ENCODE results near the gene ECI2. TPM values are rescaled to one million over a fixed set of nuclear protein-coding genes. Genes with fewer than 3 reads are reported as not detected.
A peak's percentile ranks its signal among the peaks of the same experiment; 100 is the strongest.
"Not testable (repeated sequence)": the region's sequence is repeated elsewhere in the genome, so short reads cannot be mapped to it uniquely, and the experiment has no call there.

The ECI2 gene
- total RNA-seq, 1 donor, result 110 TPM

DNA sequence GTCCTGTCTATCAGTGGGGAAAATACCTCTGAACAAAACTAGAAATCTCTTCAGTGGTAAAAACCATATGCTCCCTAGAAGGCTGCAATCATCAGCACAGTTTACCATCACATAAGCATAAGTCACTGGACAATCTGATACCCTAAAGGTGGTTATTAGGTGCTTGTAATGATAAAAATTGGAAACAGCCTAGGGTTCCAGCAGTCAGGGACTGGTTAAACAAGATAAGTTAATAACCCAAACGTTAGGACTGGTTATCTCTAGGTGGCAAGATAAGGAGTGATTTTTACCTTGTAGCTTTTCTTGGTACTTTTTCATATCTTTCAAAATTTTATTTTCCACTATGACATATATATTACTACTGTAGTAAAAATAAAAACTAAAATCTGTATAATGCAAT is 11.0 kb downstream of the ECI2 start:
- no peak for DNase-seq (ENCODE audit: low read depth)
- TF ChIP-seq, protein P1, sequence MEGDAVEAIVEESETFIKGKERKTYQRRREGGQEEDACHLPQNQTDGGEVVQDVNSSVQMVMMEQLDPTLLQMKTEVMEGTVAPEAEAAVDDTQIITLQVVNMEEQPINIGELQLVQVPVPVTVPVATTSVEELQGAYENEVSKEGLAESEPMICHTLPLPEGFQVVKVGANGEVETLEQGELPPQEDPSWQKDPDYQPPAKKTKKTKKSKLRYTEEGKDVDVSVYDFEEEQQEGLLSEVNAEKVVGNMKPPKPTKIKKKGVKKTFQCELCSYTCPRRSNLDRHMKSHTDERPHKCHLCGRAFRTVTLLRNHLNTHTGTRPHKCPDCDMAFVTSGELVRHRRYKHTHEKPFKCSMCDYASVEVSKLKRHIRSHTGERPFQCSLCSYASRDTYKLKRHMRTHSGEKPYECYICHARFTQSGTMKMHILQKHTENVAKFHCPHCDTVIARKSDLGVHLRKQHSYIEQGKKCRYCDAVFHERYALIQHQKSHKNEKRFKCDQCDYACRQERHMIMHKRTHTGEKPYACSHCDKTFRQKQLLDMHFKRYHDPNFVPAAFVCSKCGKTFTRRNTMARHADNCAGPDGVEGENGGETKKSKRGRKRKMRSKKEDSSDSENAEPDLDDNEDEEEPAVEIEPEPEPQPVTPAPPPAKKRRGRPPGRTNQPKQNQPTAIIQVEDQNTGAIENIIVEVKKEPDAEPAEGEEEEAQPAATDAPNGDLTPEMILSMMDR (IDR thresholded peaks at IDR 0.05; ENCODE audit: insufficient read depth, low read length), result no peak
- H3K4me3 ChIP-seq (ENCODE audit: low read depth, low read length), result no peak overlapping the region

DNA sequence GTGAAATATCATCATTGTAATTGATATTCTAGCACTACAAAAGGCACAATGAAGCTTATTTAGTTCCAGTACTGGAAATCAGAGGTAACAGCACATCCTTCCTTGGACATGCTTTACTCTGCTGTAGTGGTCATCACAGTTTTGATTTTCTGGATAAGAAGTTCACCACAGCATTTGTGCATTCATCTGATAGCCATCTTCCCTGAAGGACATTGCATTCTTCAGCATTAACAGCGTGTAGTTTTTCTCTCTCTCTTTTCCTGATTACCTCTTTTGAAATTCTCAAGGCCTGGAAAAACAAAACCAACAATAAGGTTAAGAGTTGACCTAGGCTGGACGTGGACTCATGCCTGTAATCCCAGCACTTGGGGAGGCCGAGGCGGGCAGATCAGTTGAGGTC is 19.6 kb downstream of the ECI2 start:
- no peak overlapping the region for H3K4me3 ChIP-seq (ENCODE audit: low read depth, low read length)
- DNase-seq (ENCODE audit: low read depth), result no peak
- TF ChIP-seq, protein P1 (IDR thresholded peaks at IDR 0.05; ENCODE audit: insufficient read depth, low read length), result no peak

DNA sequence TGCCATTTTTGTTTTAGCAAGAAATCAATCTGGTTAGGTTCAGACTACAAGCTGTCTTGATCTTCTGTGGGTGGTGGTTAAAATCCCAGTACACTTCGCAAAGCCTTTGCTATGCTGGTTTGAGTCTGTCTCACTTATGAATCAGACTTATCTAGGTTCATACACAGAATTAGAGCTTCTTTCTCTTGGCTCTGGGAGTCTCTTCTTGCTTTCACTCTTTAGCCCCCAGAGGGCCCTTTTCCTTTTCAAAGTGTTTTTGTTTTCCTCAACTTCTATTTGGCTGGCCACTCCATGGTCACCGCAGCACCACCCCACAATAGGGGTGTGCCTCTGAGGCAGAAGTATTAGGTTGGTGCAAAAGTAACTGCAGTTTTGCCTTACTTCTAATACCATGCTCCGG is 21.3 kb downstream of the ECI2 start:
- DNase-seq (ENCODE audit: low read depth), result peak; percentile 22
- TF ChIP-seq, protein P1 (IDR thresholded peaks at IDR 0.05; ENCODE audit: insufficient read depth, low read length), result no peak
- H3K4me3 ChIP-seq (ENCODE audit: low read depth, low read length), result no peak overlapping the region

DNA sequence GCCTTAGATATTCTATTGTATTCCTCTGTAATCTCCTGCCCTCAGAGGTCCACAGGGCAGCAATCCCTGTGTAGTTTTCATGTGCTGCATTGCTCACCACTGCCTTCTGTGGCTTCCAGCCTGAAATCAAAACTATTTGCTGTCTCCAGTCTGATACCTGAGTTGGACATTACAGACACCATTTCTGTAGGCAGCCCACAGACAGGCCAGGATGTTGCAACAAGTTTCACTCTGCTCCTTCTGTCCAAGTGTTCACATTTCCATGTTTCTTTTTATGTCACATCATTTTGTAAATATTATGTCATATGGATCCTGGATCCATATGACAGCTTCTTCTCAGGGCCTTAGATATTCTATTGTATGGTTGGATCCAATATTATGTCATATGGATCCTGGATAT is 21.7 kb downstream of the ECI2 start:
- TF ChIP-seq, protein P1 (IDR thresholded peaks at IDR 0.05; ENCODE audit: insufficient read depth, low read length), result no peak
- H3K4me3 ChIP-seq (ENCODE audit: low read depth, low read length), result no peak overlapping the region
- DNase-seq (ENCODE audit: low read depth), result peak; percentile 8

DNA sequence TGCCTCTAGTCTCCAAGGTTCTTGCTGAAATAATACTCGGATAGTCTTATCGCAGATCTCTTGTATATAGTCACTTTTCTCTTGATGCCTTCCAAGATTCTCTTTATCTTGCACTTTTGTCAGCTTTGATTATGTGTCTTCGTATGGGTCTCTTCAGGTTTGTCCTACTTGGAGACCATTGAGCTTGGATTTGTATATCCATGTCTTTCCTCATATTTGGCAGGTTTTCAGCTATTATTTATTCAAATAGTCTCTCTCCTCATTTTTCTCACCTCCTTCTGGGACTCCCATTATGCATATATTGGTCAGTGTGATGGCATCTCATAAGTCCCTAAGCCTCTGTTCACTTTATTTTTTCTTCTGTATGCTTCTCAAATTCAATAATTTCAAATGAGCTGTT is 23.0 kb downstream of the ECI2 start:
- TF ChIP-seq, protein P1 (IDR thresholded peaks at IDR 0.05; ENCODE audit: insufficient read depth, low read length), result no peak
- no peak for DNase-seq (ENCODE audit: low read depth)
- no peak overlapping the region for H3K4me3 ChIP-seq (ENCODE audit: low read depth, low read length)

DNA sequence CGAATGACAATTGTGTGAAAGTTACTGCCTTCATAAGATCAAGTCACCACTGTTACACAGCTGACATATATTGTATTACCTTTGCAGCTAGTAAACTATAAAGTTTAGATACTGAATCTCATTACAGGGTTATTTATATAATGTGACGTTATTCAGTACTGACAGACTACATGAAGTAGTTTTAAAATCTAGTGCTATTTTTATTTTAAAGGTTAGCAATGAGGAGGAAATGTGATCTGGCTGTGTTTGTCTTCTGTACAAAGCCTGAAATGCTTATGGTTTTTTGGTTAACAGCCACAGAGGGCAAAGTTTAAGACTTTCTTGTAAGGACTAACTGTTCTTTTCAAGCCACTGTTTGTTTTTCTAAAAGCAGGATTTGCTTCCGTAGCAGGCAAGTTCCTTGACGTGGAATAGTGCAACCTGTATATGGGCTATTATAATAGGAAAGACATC is 26.0 kb downstream of the ECI2 start:
- DNase-seq (ENCODE audit: low read depth), result not testable (repeated sequence)

DNA sequence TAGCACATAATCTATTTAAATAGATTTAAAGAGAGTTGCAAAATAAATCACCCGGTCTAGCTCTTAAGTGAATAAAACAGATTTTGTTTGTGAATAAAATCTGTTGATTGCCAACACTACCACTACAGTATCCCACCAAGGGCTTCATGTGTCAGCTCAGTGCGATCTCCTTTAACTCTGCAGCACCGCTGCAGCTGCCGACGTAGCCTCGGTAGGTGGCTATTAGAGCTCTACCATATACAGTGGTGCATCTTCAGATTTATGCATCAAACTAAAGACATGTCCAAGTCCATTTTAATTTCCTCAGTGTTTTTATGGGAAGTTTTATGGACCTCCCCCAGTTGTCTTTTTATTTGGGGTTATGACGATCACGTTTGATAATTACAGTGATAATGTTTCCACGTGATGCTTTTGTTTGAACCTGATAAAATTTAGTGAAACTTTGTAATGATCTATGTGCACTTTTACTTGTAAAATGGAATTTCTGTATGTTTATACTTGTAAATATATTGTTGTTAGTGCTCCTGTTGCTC is 26.7 kb downstream of the ECI2 start:
- TF ChIP-seq, protein P1 (IDR thresholded peaks at IDR 0.05; ENCODE audit: insufficient read depth, low read length), result no peak
- H3K4me3 ChIP-seq (ENCODE audit: low read depth, low read length), result no peak overlapping the region
- DNase-seq (ENCODE audit: low read depth), result no peak

More for the DNA sequence above, 26.0 kb downstream of the ECI2 start:
- not testable (repeated sequence) for H3K4me3 ChIP-seq (ENCODE audit: low read depth, low read length)
